A549 (cell line): Measurements from ENCODE around the gene CLEC4F. TPM values are rescaled to one million over a fixed set of nuclear protein-coding genes. Genes with fewer than 3 reads are reported as not detected.

Experiments used
- ATAC-seq, 2 experiments: fragments of 200-7000 bp in 1 of 2; fragments of >200 bp in 1 of 2; cut with Nextera tagmentation in 1 of 2; cut with Tn5 transposase in 1 of 2; 3 replicates each; pipeline versions ENCODE4 v1.8.0 to v1.9.1; 2018 to 2020; ENCODE audit warnings: mild to moderate bottlenecking in 1 of 2, moderate library complexity in 1 of 2
- CTCF ChIA-PET: fragments of 300-600 bp; sonication (Branson Sonifier 250); formaldehyde crosslinking; extraction: SDS; loops from one replicate; lab custom pipeline; 2021; ENCODE audit warnings: antibody characterized with exemption, inconsistent platforms; lab: Yijun Ruan, JAX
- POLR2A ChIA-PET: fragments of 350-600 bp; formaldehyde crosslinking; extraction: SDS; loops from one replicate; lab custom pipeline; 2021; ENCODE audit warnings: antibody characterized with exemption, inconsistent platforms; lab: Yijun Ruan, JAX
- DNase-seq, 2 experiments: peaks; one replicate each; pipeline versions ENCODE4 v3.0.0 to v3.0.0-alpha.2; 2011 to 2016; ENCODE audit warnings: low read depth in 1 of 2, low spot score in 1 of 2
- FAIRE-seq: peaks from 2 replicates; lab custom pipeline; 2011; peaks lifted over from hg19 to GRCh38; lab: Jason Lieb, UNC
- H3K27ac ChIP-seq, 2 experiments: fragments of >200 bp; sonication (Bioruptor Twin); formaldehyde crosslinking; 3 replicates each; pipeline ENCODE4 v1.5.1; 2016 to 2017
- H3K4me1 ChIP-seq: fragments of >200 bp; sonication (Bioruptor Twin); formaldehyde crosslinking; 3 replicates; pipeline ENCODE4 v1.6.1; 2016
- H3K4me2 ChIP-seq: fragments of >200 bp; sonication (Bioruptor Twin); formaldehyde crosslinking; 3 replicates; pipeline ENCODE4 v1.6.1; 2016
- H3K4me3 ChIP-seq: fragments of >200 bp; sonication (Bioruptor Twin); formaldehyde crosslinking; 3 replicates; pipeline ENCODE4 v1.5.1; 2016
- H3K9me3 ChIP-seq: fragments of >200 bp; sonication (Bioruptor Twin); formaldehyde crosslinking; 3 replicates; pipeline ENCODE4 v1.6.1; 2016
- BHLHE40 ChIP-seq: IDR thresholded peaks from 2 replicates; pipeline ENCODE4 v1.6.1; 2012; ENCODE audit warnings: low read depth, low read length, inconsistent platforms
- CBX2 ChIP-seq: fragments of 200-600 bp; sonication (generic); IDR thresholded peaks from 2 replicates; pipeline ENCODE4 v1.6.1; 2016; ENCODE audit warnings: low read depth, mild to moderate bottlenecking, borderline replicate concordance
- CBX8 ChIP-seq: fragments of 200-600 bp; sonication (generic); IDR thresholded peaks from 2 replicates; pipeline ENCODE4 v1.6.1; 2016
- CEBPB ChIP-seq, 2 experiments: fragments of >200 bp in 1 of 2; sonication (Bioruptor Twin) in 1 of 2; formaldehyde crosslinking in 1 of 2; IDR thresholded peaks; 2 replicates each; pipeline ENCODE4 v1.6.1; 2012 to 2016
- CHD2 ChIP-seq: fragments of 150-350 bp; IDR thresholded peaks from 2 replicates; pipeline ENCODE4 v1.6.1; 2014; ENCODE audit warnings: low read length; ENCODE audit not compliant: partially characterized antibody
- ESRRA ChIP-seq: fragments of 150-350 bp; IDR thresholded peaks from 2 replicates; pipeline ENCODE4 v1.6.1; 2014; ENCODE audit warnings: mild to moderate bottlenecking, low read length, borderline replicate concordance
- GATA3 ChIP-seq: IDR thresholded peaks from 2 replicates; pipeline ENCODE4 v1.6.1; 2012; ENCODE audit warnings: borderline replicate concordance
- HDAC2 ChIP-seq: fragments of 200-600 bp; sonication (generic); IDR thresholded peaks from 2 replicates; pipeline ENCODE4 v1.6.1; 2016
- JUNB ChIP-seq: fragments of >200 bp; sonication (Bioruptor Twin); formaldehyde crosslinking; IDR thresholded peaks from 2 replicates; pipeline ENCODE4 v1.6.1; 2016
- KDM1A ChIP-seq: fragments of 200-600 bp; sonication (generic); IDR thresholded peaks from 2 replicates; pipeline ENCODE4 v1.6.1; 2016; ENCODE audit warnings: low read depth, mild to moderate bottlenecking
- MYC ChIP-seq: IDR thresholded peaks from 2 replicates; pipeline ENCODE4 v1.6.1; 2012; ENCODE audit warnings: mild to moderate bottlenecking, inconsistent platforms, low read length, improper control_type of control experiment, borderline replicate concordance
- POLR2A ChIP-seq: IDR thresholded peaks from 2 replicates; pipeline ENCODE4 v1.6.1; 2012; ENCODE audit warnings: mild to moderate bottlenecking, low read length
- RAD21 ChIP-seq, 2 experiments: fragments of >200 bp in 1 of 2; sonication (Bioruptor Twin) in 1 of 2; formaldehyde crosslinking in 1 of 2; IDR thresholded peaks in 1 of 2; conservative IDR thresholded peaks in 1 of 2; 2 replicates in 1 of 2; 3 replicates in 1 of 2; pipeline ENCODE4 v1.6.1; 2012 to 2018; ENCODE audit warnings: inconsistent platforms in 1 of 2
- RCOR1 ChIP-seq: fragments of 150-350 bp; IDR thresholded peaks from 2 replicates; pipeline ENCODE4 v1.6.1; 2014; ENCODE audit warnings: antibody characterized with exemption, low read length, low read depth
- RFX5 ChIP-seq: fragments of 450-650 bp; IDR thresholded peaks from 2 replicates; pipeline ENCODE4 v1.7.1; 2014; ENCODE audit warnings: antibody characterized with exemption, mild to moderate bottlenecking, moderate library complexity
- WGBS: methylation state at CpG from one replicate; pipeline ENCODE4 v1.1.6; 2017; ENCODE audit errors: missing lambda C conversion rate; 5-methylcytosine and 5-hydroxymethylcytosine counted together
- polyA plus RNA-seq, 4 experiments: library from polyadenylated mRNA; depleted of rRNA in 3 of 4; stranded (reverse); fragments of >200 nt; fragmentation: RNase III in 1 of 4; extraction: RNeasy Plus Mini Kit Qiagen cat#74134 plus additional on column Dnase treatment in 1 of 4; gene quantifications; 2 replicates in 3 of 4; 3 replicates in 1 of 4; pipeline ENCODE4 v1.2.3, GENCODE V29; 2011 to 2017
- TF ChIP-seq, protein P1 (sequence below): fragments of 450-650 bp; IDR thresholded peaks from 2 replicates; pipeline ENCODE4 v1.6.1; 2014; ENCODE audit warnings: antibody characterized with exemption
- TF ChIP-seq, protein P2 (sequence below): fragments of 150-350 bp; IDR thresholded peaks from 2 replicates; pipeline ENCODE4 v1.6.1; 2014; ENCODE audit warnings: low read depth, mild to moderate bottlenecking, low read length
- TF ChIP-seq, protein P3 (sequence below): fragments of 250-450 bp; sonication (Bioruptor Pico); IDR thresholded peaks from 2 replicates; pipeline ENCODE4 v1.5.0; 2020; ENCODE audit warnings: low read depth, mild to moderate bottlenecking, moderate library complexity
- TF ChIP-seq, protein P4 (sequence below): fragments of >200 bp; sonication (Bioruptor Twin); formaldehyde crosslinking; IDR thresholded peaks from 2 replicates; pipeline ENCODE4 v1.6.1; 2016
- TF ChIP-seq, protein P5 (sequence below): fragments of >200 bp; sonication (Bioruptor Twin); formaldehyde crosslinking; IDR thresholded peaks from 3 replicates; pipeline ENCODE4 v1.6.1; 2016

The CLEC4F gene
- polyA plus RNA-seq, 2 of the 4 experiments (the other 2 are of a cell fraction) = not detected

DNA sequence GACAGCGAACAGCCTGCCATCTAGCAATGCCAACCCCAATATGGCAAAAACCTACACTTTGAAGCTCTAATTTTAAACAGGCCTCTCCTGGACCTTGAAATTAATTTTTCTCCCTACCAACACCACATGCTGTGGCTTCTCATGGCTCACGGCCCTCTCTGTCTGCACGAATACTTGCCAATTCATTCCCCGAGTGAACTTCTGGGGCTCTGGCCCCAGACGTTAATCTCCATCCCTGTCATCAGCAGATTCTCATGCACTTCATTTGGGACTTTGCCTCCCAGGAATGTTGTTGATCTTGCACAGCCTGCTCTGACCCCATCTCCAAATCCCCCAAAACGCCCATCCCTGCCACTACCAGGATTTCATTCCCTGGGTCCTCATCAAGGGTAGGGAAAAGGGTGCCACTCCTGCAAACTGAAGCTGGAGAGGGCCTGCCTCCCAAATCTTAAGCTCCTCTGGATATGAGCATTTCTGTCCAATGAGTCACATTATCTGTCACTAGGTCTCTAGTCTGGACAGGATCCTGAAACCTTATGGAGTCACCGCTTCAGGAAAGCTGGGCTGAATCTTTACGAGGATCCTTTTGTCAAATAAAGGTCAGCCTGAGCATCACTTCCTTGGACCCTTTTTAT lies 40.4 kb downstream of the CLEC4F start:
- Histone ChIP-seq H3K27ac (no peak overlapping the region), H3K4me3 (no peak overlapping the region), H3K4me1 (peaks cover 23% of the 10 kb centered on the region), H3K9me3 (no peaks in the 10 kb centered on the region), H3K4me2 (no peak overlapping the region)
- peak in 1 of 2 experiments; percentile 44; a peak in 2 of 6 replicates for ATAC-seq
- ChIA-PET CTCF (interaction anchor here (0.6 to 4.1 kb wide), 7 partner anchors 9 to 477 kb away, joined by 3 to 46 read pairs (median 4); partner anchors contain the start of genes ADD2 and FIGLA), POLR2A (interaction anchor here (1.1 kb wide), 1 partner anchor 12 kb away, joined by 3 read pairs; the partner anchor contains the start of gene ADD2)
- 71% methylated on average over 8 of the region's 8 CpGs for WGBS
- no peak for DNase-seq
- FAIRE-seq = no peak
- TF ChIP-seq CBX8 (no peak), GATA3 (no peak), ESRRA (no peak), RCOR1 (no peak), POLR2A (no peak), JUNB (no peak), BHLHE40 (no peak), RFX5 (no peak)
- TF ChIP-seq, protein P1, sequence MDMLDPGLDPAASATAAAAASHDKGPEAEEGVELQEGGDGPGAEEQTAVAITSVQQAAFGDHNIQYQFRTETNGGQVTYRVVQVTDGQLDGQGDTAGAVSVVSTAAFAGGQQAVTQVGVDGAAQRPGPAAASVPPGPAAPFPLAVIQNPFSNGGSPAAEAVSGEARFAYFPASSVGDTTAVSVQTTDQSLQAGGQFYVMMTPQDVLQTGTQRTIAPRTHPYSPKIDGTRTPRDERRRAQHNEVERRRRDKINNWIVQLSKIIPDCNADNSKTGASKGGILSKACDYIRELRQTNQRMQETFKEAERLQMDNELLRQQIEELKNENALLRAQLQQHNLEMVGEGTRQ = no peak
- TF ChIP-seq, protein P2, sequence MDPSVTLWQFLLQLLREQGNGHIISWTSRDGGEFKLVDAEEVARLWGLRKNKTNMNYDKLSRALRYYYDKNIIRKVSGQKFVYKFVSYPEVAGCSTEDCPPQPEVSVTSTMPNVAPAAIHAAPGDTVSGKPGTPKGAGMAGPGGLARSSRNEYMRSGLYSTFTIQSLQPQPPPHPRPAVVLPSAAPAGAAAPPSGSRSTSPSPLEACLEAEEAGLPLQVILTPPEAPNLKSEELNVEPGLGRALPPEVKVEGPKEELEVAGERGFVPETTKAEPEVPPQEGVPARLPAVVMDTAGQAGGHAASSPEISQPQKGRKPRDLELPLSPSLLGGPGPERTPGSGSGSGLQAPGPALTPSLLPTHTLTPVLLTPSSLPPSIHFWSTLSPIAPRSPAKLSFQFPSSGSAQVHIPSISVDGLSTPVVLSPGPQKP = no peak
- TF ChIP-seq, protein P3, sequence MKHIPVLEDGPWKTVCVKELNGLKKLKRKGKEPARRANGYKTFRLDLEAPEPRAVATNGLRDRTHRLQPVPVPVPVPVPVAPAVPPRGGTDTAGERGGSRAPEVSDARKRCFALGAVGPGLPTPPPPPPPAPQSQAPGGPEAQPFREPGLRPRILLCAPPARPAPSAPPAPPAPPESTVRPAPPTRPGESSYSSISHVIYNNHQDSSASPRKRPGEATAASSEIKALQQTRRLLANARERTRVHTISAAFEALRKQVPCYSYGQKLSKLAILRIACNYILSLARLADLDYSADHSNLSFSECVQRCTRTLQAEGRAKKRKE = no peak
- TF ChIP-seq, protein P4, sequence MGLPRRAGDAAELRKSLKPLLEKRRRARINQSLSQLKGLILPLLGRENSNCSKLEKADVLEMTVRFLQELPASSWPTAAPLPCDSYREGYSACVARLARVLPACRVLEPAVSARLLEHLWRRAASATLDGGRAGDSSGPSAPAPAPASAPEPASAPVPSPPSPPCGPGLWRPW = no peak
- TF ChIP-seq, protein P5, sequence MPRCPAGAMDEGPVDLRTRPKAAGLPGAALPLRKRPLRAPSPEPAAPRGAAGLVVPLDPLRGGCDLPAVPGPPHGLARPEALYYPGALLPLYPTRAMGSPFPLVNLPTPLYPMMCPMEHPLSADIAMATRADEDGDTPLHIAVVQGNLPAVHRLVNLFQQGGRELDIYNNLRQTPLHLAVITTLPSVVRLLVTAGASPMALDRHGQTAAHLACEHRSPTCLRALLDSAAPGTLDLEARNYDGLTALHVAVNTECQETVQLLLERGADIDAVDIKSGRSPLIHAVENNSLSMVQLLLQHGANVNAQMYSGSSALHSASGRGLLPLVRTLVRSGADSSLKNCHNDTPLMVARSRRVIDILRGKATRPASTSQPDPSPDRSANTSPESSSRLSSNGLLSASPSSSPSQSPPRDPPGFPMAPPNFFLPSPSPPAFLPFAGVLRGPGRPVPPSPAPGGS = no peak

DNA sequence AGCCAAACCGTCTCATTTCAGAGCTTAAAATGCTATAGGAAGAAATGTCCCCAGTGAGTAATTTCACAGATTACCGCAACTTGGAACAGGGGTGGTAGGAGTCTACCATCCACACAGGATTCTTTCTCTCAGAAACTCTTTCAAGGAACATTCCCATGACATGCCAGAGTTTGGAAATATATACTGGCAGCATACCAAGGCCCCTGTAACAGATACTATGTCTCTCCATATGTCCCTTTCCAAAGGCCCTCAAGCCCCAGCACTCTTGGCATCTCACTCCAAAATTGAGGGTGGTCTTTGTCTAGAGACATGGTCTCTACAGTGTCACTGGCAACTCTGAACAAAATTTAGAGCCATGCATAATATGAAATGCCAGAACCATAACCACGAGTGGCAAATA lies 40.9 kb downstream of the CLEC4F start:
- DNase-seq (no peak), FAIRE-seq (no peak), ATAC-seq (no peak)
- ChIA-PET CTCF (interaction anchor here (1.1 to 4.1 kb wide), 5 partner anchors 10 to 476 kb away, joined by 3 to 46 read pairs (median 12); partner anchors contain the start of genes ADD2 and FIGLA), POLR2A (interaction anchor here (1.1 kb wide), 1 partner anchor 11 kb away, joined by 3 read pairs; the partner anchor contains the start of gene ADD2)
- peaks cover 23% of the 10 kb centered on the region for H3K4me1 ChIP-seq
- no peak overlapping the region for H3K4me2 ChIP-seq
- WGBS = 68% methylated on average over 3 of the region's 3 CpGs
- no peak overlapping the region for H3K4me3 ChIP-seq
- no peaks in the 10 kb centered on the region for H3K9me3 ChIP-seq
- H3K27ac ChIP-seq = no peak overlapping the region
- TF ChIP-seq KDM1A = no peak
- TF ChIP-seq MYC = no peak
- TF ChIP-seq, protein P5 = no peak
- no peak for TF ChIP-seq CBX2
- TF ChIP-seq, protein P2 = no peak
- TF ChIP-seq CEBPB (IDR thresholded peaks at IDR 0.05) = no peak
- no peak for TF ChIP-seq RAD21 (conservative IDR thresholded peaks at IDR 0.05 in 1 of 2, IDR thresholded peaks at IDR 0.05 in 1 of 2)
- TF ChIP-seq CHD2 = no peak
- TF ChIP-seq HDAC2 = no peak
- TF ChIP-seq, all 56 proteins: peak for 0
